HCT116 (cell line): ENCODE measurements around the gene KICS2. TPM values are rescaled to one million over a fixed set of nuclear protein-coding genes. Genes with fewer than 3 reads are reported as not detected.

Experiments
- ATAC-seq: fragments of 200-7000 bp; cut with Tn5 transposase; 2 replicates; pipeline ENCODE4 v1.9.1; 2020; ENCODE audit warnings: mild to moderate bottlenecking, moderate library complexity
- BruUV-seq: library from RNA; stranded (reverse); fragments of 400-500 nt; replicated peaks from 2 replicates; lab custom pipeline; 2021; lab: Mats Ljungman, UMichigan
- CTCF ChIA-PET: fragments of 300-600 bp; sonication (Branson Sonifier 250); formaldehyde crosslinking; loops from one replicate; lab custom pipeline; 2021; ENCODE audit warnings: antibody characterized with exemption; lab: Charles Lee
- POLR2A ChIA-PET: fragments of 300-600, 350-600 bp; sonication (Branson Sonifier 250); formaldehyde crosslinking; loops from one replicate; lab custom pipeline; 2021; ENCODE audit warnings: antibody characterized with exemption; lab: Charles Lee
- RAD21 ChIA-PET, 2 experiments: fragments of 300-600 bp; sonication (Branson Sonifier 250); formaldehyde crosslinking; loops; one replicate each; lab custom pipeline; 2023; ENCODE audit warnings: low total read pairs in 2 of 2; ENCODE audit not compliant: uncharacterized antibody in 2 of 2, unreplicated experiment in 2 of 2, low non-redundant PET in 1 of 2; lab: Charles Lee
- DNase-seq: peaks from one replicate; pipeline ENCODE4 v3.0.0-alpha.2; 2010; ENCODE audit warnings: low read depth, low spot score
- H2AFZ ChIP-seq: fragments of 200-600 bp; shearing (Covaris generic), sonication (generic); 2 replicates; pipeline ENCODE4 v1.6.1; 2017; ENCODE audit warnings: low read depth, mixed run types, mixed read lengths, antibody characterized with exemption, low read length; ENCODE audit not compliant: poor library complexity, severe bottlenecking
- H3K27ac ChIP-seq: 2 replicates; pipeline ENCODE4 v1.5.1; 2012; ENCODE audit warnings: low read depth, low read length
- H3K27me3 ChIP-seq: fragments of 200-600 bp; sonication (generic); 2 replicates; pipeline ENCODE4 v1.6.1; 2016; ENCODE audit warnings: mixed run types, low read length, mixed read lengths; ENCODE audit not compliant: insufficient read depth
- H3K36me3 ChIP-seq, 2 experiments: fragments of 200-500 bp in 1 of 2; fragments of 200-600 bp in 1 of 2; sonication (Bioruptor generic) in 1 of 2; sonication (generic) in 1 of 2; 2 replicates each; pipeline versions ENCODE4 v1.5.1 to v1.6.1; 2014 to 2016; ENCODE audit warnings: low read length in 2 of 2, inconsistent platforms in 1 of 2, mixed read lengths in 1 of 2, mixed run types in 1 of 2; ENCODE audit not compliant: insufficient read depth in 2 of 2, control insufficient read depth in 1 of 2
- H3K4me1 ChIP-seq, 2 experiments: fragments of 200-600 bp in 1 of 2; sonication (generic) in 1 of 2; 2 replicates each; pipeline versions ENCODE4 v1.5.1 to v1.6.1; 2012 to 2017; ENCODE audit warnings: low read length in 2 of 2, inconsistent platforms in 1 of 2, mild to moderate bottlenecking in 1 of 2, mixed read lengths in 1 of 2, mixed run types in 1 of 2, moderate library complexity in 1 of 2; ENCODE audit not compliant: insufficient read depth in 2 of 2, control insufficient read depth in 1 of 2
- H3K4me2 ChIP-seq: fragments of 200-600 bp; sonication (generic); 2 replicates; pipeline ENCODE4 v1.6.1; 2017; ENCODE audit warnings: mixed run types, low read length, mixed read lengths
- H3K4me3 ChIP-seq, 2 experiments: fragments of 200-600 bp in 1 of 2; sonication (generic) in 1 of 2; replicated peaks in 1 of 2; 2 replicates each; pipeline ENCODE4 v1.5.1; 2011 to 2016; ENCODE audit warnings: low read length in 2 of 2, control low read depth in 1 of 2, low read depth in 1 of 2, mild to moderate bottlenecking in 1 of 2, mixed read lengths in 1 of 2, mixed run types in 1 of 2
- H3K79me2 ChIP-seq: fragments of 200-600 bp; sonication (generic); 2 replicates; pipeline ENCODE4 v1.6.1; 2017; ENCODE audit warnings: mild to moderate bottlenecking, mixed run types, low read length, moderate library complexity, mixed read lengths; ENCODE audit not compliant: insufficient read depth
- H3K9ac ChIP-seq: fragments of 200-600 bp; sonication (generic); 2 replicates; pipeline ENCODE4 v1.6.1; 2016; ENCODE audit warnings: low read length, mixed read lengths
- H3K9me2 ChIP-seq: fragments of 200-600 bp; sonication (generic), shearing (Covaris generic); 2 replicates; pipeline ENCODE4 v1.6.1; 2017; ENCODE audit warnings: mixed run types, mild to moderate bottlenecking, moderate library complexity; ENCODE audit not compliant: insufficient read depth
- H3K9me3 ChIP-seq, 2 experiments: fragments of 200-500 bp in 1 of 2; fragments of 200-600 bp in 1 of 2; sonication (Bioruptor generic) in 1 of 2; sonication (generic) in 1 of 2; 2 replicates each; pipeline ENCODE4 v1.6.1; 2014 to 2017; ENCODE audit warnings: low read length in 2 of 2, mixed read lengths in 2 of 2, inconsistent platforms in 1 of 2, low read depth in 1 of 2, mild to moderate bottlenecking in 1 of 2, mixed run types in 1 of 2, moderate library complexity in 1 of 2; ENCODE audit not compliant: control insufficient read depth in 1 of 2, insufficient read depth in 1 of 2
- H4K20me1 ChIP-seq: fragments of 200-600 bp; sonication (generic), shearing (Covaris generic); 2 replicates; pipeline ENCODE4 v1.6.1; 2017; ENCODE audit warnings: mixed run types, mild to moderate bottlenecking, moderate library complexity; ENCODE audit not compliant: insufficient read depth
- CEBPB ChIP-seq: IDR thresholded peaks from 2 replicates; pipeline ENCODE4 v1.6.1; 2012; ENCODE audit warnings: low read depth
- CTCF ChIP-seq, 3 experiments: fragments of 200-600 bp in 1 of 3; sonication (generic) in 1 of 3; IDR thresholded peaks in 2 of 3; conservative IDR thresholded peaks in 1 of 3; 2 replicates each; pipeline ENCODE4 v1.5.1; 2012 to 2017; ENCODE audit warnings: low read depth in 2 of 3, low read length in 2 of 3, antibody characterized with exemption in 1 of 3, borderline replicate concordance in 1 of 3, control low read depth in 1 of 3, mild to moderate bottlenecking in 1 of 3, mixed read lengths in 1 of 3, mixed run types in 1 of 3, moderate library complexity in 1 of 3; ENCODE audit not compliant: insufficient read depth in 1 of 3
- EGR1 ChIP-seq: IDR thresholded peaks from 2 replicates; pipeline ENCODE4 v1.6.1; 2012; ENCODE audit warnings: low read depth
- ELF1 ChIP-seq: IDR thresholded peaks from 2 replicates; pipeline ENCODE4 v1.6.1; 2012; ENCODE audit warnings: low read depth, borderline replicate concordance
- EZH2 ChIP-seq: fragments of 200-600 bp; sonication (generic); IDR thresholded peaks from 2 replicates; pipeline ENCODE4 v1.6.1; 2017; ENCODE audit warnings: antibody characterized with exemption, mixed run types
- EZH2phosphoT487 ChIP-seq: fragments of 200-600 bp; IDR thresholded peaks from 2 replicates; pipeline ENCODE4 v1.6.1; 2018; ENCODE audit warnings: antibody characterized with exemption, borderline replicate concordance
- JUND ChIP-seq: IDR thresholded peaks from 2 replicates; pipeline ENCODE4 v1.6.1; 2012
- MAX ChIP-seq: IDR thresholded peaks from 2 replicates; pipeline ENCODE4 v1.6.1; 2012
- POLR2A ChIP-seq: IDR thresholded peaks from 2 replicates; pipeline ENCODE4 v1.7.0; 2011; ENCODE audit warnings: borderline replicate concordance; ENCODE audit not compliant: insufficient read depth, insufficient read length; ENCODE audit errors: extremely low read depth
- POLR2AphosphoS5 ChIP-seq: IDR thresholded peaks from 2 replicates; pipeline ENCODE4 v1.6.1; 2011; ENCODE audit warnings: mild to moderate bottlenecking, low read depth, low read length, moderate library complexity
- SP1 ChIP-seq: IDR thresholded peaks from 2 replicates; pipeline ENCODE4 v1.6.1; 2012; ENCODE audit warnings: low read depth
- SRF ChIP-seq: IDR thresholded peaks from 2 replicates; pipeline ENCODE4 v1.6.1; 2012; ENCODE audit warnings: low read depth
- TCF7L2 ChIP-seq: IDR thresholded peaks from 2 replicates; pipeline ENCODE4 v1.7.0; 2011; ENCODE audit warnings: borderline replicate concordance, inconsistent platforms; ENCODE audit not compliant: insufficient read depth, insufficient read length; ENCODE audit errors: extremely low read depth
- YY1 ChIP-seq: IDR thresholded peaks from 2 replicates; pipeline ENCODE4 v1.6.1; 2011; ENCODE audit warnings: low read length, low read depth, moderate library complexity, mild to moderate bottlenecking; ENCODE audit not compliant: insufficient replicate concordance; ENCODE audit errors: extremely low read depth
- ZBTB33 ChIP-seq: IDR thresholded peaks from 2 replicates; pipeline ENCODE4 v1.6.1; 2011; ENCODE audit warnings: mild to moderate bottlenecking, low read length, moderate library complexity; ENCODE audit not compliant: insufficient replicate concordance; ENCODE audit errors: extremely low read depth
- ZNF274 ChIP-seq: fragments of 200-500 bp; sonication (Bioruptor generic); IDR thresholded peaks from 2 replicates; pipeline ENCODE4 v1.6.1; 2014; ENCODE audit warnings: mild to moderate bottlenecking, low read depth, low read length, inconsistent platforms
- intact Hi-C: fragments of 100-400 bp; cut with micrococcal nuclease; formaldehyde crosslinking; loops from 2 replicates; pipeline ENCODE4 v1.10.0; 2022
- total RNA-seq: library from RNA; stranded (reverse); gene quantifications from one replicate; pipeline ENCODE4 v1.2.1, GENCODE V29; 2021; ENCODE audit not compliant: unreplicated experiment

KICS2 gene
- total RNA-seq, 1 experiment from 2014 or later = 18.1 TPM

GRCh38 chr12:64268409-64268808 lies 46.3 kb upstream of the KICS2 start:
- no peak overlapping the region for H3K4me2 ChIP-seq
- DNase-seq = no peak
- no peak overlapping the region for H3K27ac ChIP-seq
- H3K9me3 ChIP-seq = no peaks in the 10 kb centered on the region
- intact Hi-C loops = no loop called here
- ChIA-PET POLR2A (no interaction called here), RAD21 (no interaction called here), CTCF (no interaction called here)
- H4K20me1 ChIP-seq = no peaks in the 10 kb centered on the region
- no peaks in the 10 kb centered on the region for H3K79me2 ChIP-seq
- H3K4me3 ChIP-seq = no peak overlapping the region
- TF ChIP-seq MAX (no peak), POLR2A (no peak), EGR1 (no peak), SP1 (no peak), YY1 (no peak), ZNF274 (no peak), JUND (no peak), TCF7L2 (no peak), EZH2phosphoT487 (no peak)
- H3K27me3 ChIP-seq = no peaks in the 10 kb centered on the region
- no peak overlapping the region for H3K9ac ChIP-seq
- ATAC-seq = no peak
- no peaks in the 10 kb centered on the region for H3K9me2 ChIP-seq
- H3K36me3 ChIP-seq = no peaks in the 10 kb centered on the region
- H3K4me1 ChIP-seq = peaks cover 0 to under 1% of the 10 kb centered on the region in 2 experiments; a peak in 1 of 4 replicates
- no TSS peak for BruUV-seq
- no peak overlapping the region for H2AFZ ChIP-seq

- H3K9ac ChIP-seq = no peak overlapping the region
- H2AFZ ChIP-seq = no peak overlapping the region
- H3K36me3 ChIP-seq = no peaks in the 10 kb centered on the region
- no peak for ATAC-seq
- H3K27ac ChIP-seq = no peak overlapping the region
- ChIA-PET CTCF (no interaction called here), POLR2A (no interaction called here), RAD21 (no interaction called here)
- H3K9me3 ChIP-seq = no peaks in the 10 kb centered on the region
- no peaks in the 10 kb centered on the region for H3K9me2 ChIP-seq
- no peak overlapping the region for H3K4me3 ChIP-seq
- H3K4me2 ChIP-seq = no peak overlapping the region
- no peaks in the 10 kb centered on the region for H4K20me1 ChIP-seq
- no TSS peak for BruUV-seq
- H3K4me1 ChIP-seq = no peaks in the 10 kb centered on the region
- H3K27me3 ChIP-seq = no peaks in the 10 kb centered on the region
- H3K79me2 ChIP-seq = no peaks in the 10 kb centered on the region
- DNase-seq = no peak
- intact Hi-C loops = no loop called here
- no peak for TF ChIP-seq MAX
- no peak for TF ChIP-seq CTCF (IDR thresholded peaks at IDR 0.05 in 2 of 3, conservative IDR thresholded peaks at IDR 0.05 in 1 of 3; ENCODE audit: borderline replicate concordance in 1 of 3, insufficient read depth in 1 of 3, low read depth in 2 of 3, low read length in 2 of 3)
- no peak for TF ChIP-seq TCF7L2
- TF ChIP-seq SRF = no peak
- no peak for TF ChIP-seq EGR1
- TF ChIP-seq ELF1 = no peak
- no peak for TF ChIP-seq ZBTB33
- no peak for TF ChIP-seq CEBPB
- no peak for TF ChIP-seq POLR2AphosphoS5
- TF ChIP-seq YY1 = no peak
- TF ChIP-seq EZH2 = no peak
Measured at GRCh38 chr12:64265839-64266238, 43.7 kb upstream of the KICS2 start.
